MM.1S (cell line): ENCODE results near the gene TMED3.
A peak's percentile ranks its signal among the peaks of the same experiment; 100 is the strongest.

Source experiments
- DNase-seq: peaks from one replicate; pipeline ENCODE4 v3.0.0-alpha.2; 2015
- H2AFZ ChIP-seq: fragments of 300-600 bp; sonication (generic); 2 replicates; pipeline ENCODE4 v1.6.0; 2016; ENCODE audit warnings: antibody characterized with exemption, low read length
- H3F3A ChIP-seq: fragments of 300-600 bp; sonication (generic); 2 replicates; pipeline ENCODE4 v1.6.1; 2016; ENCODE audit warnings: mild to moderate bottlenecking, antibody characterized with exemption, low read length, moderate library complexity, mixed read lengths; ENCODE audit not compliant: insufficient read depth
- H3K27ac ChIP-seq: fragments of 300-600 bp; sonication (generic); 2 replicates; pipeline ENCODE4 v1.5.1; 2016; ENCODE audit warnings: mild to moderate bottlenecking, low read length
- H3K27me3 ChIP-seq: fragments of 300-600 bp; sonication (generic); replicated peaks from 2 replicates; pipeline ENCODE4 v1.6.0; 2016; ENCODE audit warnings: low read length; ENCODE audit not compliant: insufficient read depth
- H3K36me3 ChIP-seq: fragments of 300-600 bp; sonication (generic); replicated peaks from 2 replicates; pipeline ENCODE4 v1.6.1; 2016; ENCODE audit warnings: mild to moderate bottlenecking, low read length, mixed read lengths; ENCODE audit not compliant: insufficient read depth
- H3K4me1 ChIP-seq: fragments of 300-600 bp; sonication (generic); 2 replicates; pipeline ENCODE4 v1.6.1; 2016; ENCODE audit warnings: low read length, mixed read lengths
- H3K4me2 ChIP-seq: fragments of 300-600 bp; sonication (generic); 2 replicates; pipeline ENCODE4 v1.6.0; 2016; ENCODE audit warnings: low read depth, low read length
- H3K4me3 ChIP-seq: fragments of 300-600 bp; sonication (generic); 2 replicates; pipeline ENCODE4 v1.5.1; 2016; ENCODE audit warnings: low read length, mixed read lengths
- H3K79me2 ChIP-seq: fragments of 300-600 bp; sonication (generic); 2 replicates; pipeline ENCODE4 v1.6.1; 2016; ENCODE audit warnings: mixed run types, low read length, mixed read lengths
- H3K9ac ChIP-seq: fragments of 300-600 bp; sonication (generic); 2 replicates; pipeline ENCODE4 v1.6.1; 2016; ENCODE audit warnings: low read length, mixed read lengths
- H3K9me2 ChIP-seq: fragments of 300-600 bp; sonication (generic); replicated peaks from 2 replicates; pipeline ENCODE4 v1.6.1; 2016; ENCODE audit warnings: mild to moderate bottlenecking, low read length, mixed read lengths; ENCODE audit not compliant: insufficient read depth
- H3K9me3 ChIP-seq: fragments of 300-600 bp; sonication (generic); replicated peaks from 2 replicates; pipeline ENCODE4 v1.6.1; 2016; ENCODE audit warnings: mild to moderate bottlenecking, low read length, mixed read lengths; ENCODE audit not compliant: insufficient read depth
- H4K20me1 ChIP-seq: fragments of 300-600 bp; sonication (generic); 2 replicates; pipeline ENCODE4 v1.6.1; 2016; ENCODE audit warnings: mild to moderate bottlenecking, low read length, moderate library complexity, mixed read lengths; ENCODE audit not compliant: insufficient read depth
- CTCF ChIP-seq: fragments of 300-600 bp; sonication (generic); IDR thresholded peaks from 2 replicates; pipeline ENCODE4 v1.5.1; 2016; ENCODE audit warnings: antibody characterized with exemption, low read length, mixed read lengths
- EZH2 ChIP-seq: fragments of 300-600 bp; sonication (generic); optimal IDR thresholded peaks from 2 replicates; pipeline ENCODE3; 2017; ENCODE audit warnings: low read depth, mild to moderate bottlenecking, antibody characterized with exemption, low read length, mixed read lengths
- EZH2phosphoT487 ChIP-seq: fragments of 300-600 bp; sonication (generic); IDR thresholded peaks from 2 replicates; pipeline ENCODE4 v1.6.1; 2018; ENCODE audit warnings: antibody characterized with exemption, low read length

The TMED3 gene

DNA sequence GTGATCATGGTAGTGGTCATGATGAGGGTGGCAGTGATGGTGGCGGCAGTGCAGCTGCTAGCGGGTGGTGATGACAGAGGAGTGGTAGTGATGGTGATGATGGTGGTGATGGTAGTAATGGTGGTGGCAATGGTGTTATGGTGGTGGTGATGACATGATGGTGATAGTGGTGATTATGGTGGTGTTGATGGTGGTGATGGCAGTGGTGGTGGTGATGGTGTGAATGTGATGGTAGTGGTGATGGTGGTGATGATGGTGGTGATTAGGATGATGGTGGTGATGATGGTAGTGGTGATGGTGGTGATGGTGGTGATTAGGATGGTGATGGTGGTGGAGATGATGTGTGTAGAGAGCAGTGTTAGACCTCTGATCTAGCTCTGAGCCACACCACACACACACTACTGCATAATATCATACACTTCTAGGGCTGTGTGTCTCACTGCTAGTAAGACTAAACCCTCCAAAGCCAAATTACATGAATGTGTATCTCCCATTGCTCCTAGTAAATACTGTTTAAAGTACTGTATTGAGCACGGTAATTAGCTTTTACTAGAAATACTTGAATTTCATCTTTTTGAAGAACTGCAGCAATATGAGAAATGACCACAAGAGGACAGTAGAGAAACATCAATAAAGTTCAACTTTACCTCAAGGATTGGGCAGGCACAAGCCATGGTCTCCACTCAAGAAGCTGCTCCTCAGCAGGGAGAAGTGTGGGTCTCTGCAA is 28.8 kb downstream of the TMED3 start:
- peak; percentile 90 for TF ChIP-seq CTCF
- TF ChIP-seq EZH2 = no peak
- Histone ChIP-seq H3K27ac (no peak overlapping the region), H3K4me3 (no peak overlapping the region), H3K9me2 (no peaks in the 10 kb centered on the region), H3K9me3 (no peaks in the 10 kb centered on the region), H3F3A (no peaks in the 10 kb centered on the region), H3K27me3 (no peaks in the 10 kb centered on the region), H3K79me2 (no peaks in the 10 kb centered on the region), H2AFZ (no peak overlapping the region), H3K9ac (no peak overlapping the region), H3K4me1 (no peaks in the 10 kb centered on the region), H3K36me3 (no peaks in the 10 kb centered on the region), H4K20me1 (no peaks in the 10 kb centered on the region), H3K4me2 (no peak overlapping the region)
- DNase-seq = peak; percentile 22

DNA sequence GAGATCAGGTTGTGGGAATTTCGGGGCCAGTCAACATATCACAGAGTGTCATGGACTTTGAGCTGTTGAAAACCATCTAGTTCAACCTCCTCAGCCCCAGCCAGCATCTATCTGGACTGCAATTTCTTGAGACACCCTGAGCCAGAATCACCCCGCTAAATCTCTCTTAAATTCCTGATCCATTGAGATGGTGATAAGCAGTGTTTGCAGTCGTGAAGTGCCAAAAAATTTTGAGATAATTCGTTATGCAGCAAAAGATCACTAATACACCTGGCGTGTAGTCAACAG is 29.3 kb downstream of the TMED3 start:
- no peaks in the 10 kb centered on the region for H3K79me2 ChIP-seq
- no peaks in the 10 kb centered on the region for H3K9me3 ChIP-seq

DNA sequence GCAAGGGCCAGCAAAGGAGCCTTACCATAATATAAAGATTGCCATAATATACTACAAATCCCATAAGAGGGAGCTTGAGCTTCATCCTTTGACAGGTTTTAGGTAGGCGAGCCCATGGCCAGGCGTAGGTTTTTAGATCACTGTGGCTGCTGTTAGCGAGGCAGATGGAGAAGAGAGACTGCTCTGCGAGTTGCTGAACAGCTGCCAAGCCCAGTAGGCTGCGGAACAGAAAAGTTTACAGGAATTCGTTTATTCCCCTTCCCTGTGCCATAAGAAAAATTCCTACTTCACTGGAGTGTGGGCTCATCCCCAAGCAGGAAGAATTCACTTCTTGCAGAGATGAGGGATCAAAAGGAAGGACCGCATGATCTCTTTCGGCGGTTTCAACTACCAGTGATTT is 30.5 kb downstream of the TMED3 start:
- no peaks in the 10 kb centered on the region for H4K20me1 ChIP-seq
- DNase-seq = no peak
- H3K4me3 ChIP-seq = no peak overlapping the region
- H3K4me1 ChIP-seq = no peaks in the 10 kb centered on the region
- H2AFZ ChIP-seq = no peak overlapping the region
- H3K4me2 ChIP-seq = no peak overlapping the region
- H3K9ac ChIP-seq = no peak overlapping the region
- H3K27ac ChIP-seq = no peak overlapping the region
- H3K9me2 ChIP-seq = no peaks in the 10 kb centered on the region
- no peaks in the 10 kb centered on the region for H3K79me2 ChIP-seq
- TF ChIP-seq EZH2phosphoT487 (no peak), CTCF (no peak), EZH2 (no peak)
- H3K27me3 ChIP-seq = no peaks in the 10 kb centered on the region
- no peaks in the 10 kb centered on the region for H3F3A ChIP-seq
- no peaks in the 10 kb centered on the region for H3K36me3 ChIP-seq
- no peaks in the 10 kb centered on the region for H3K9me3 ChIP-seq

More for the DNA sequence above, 29.3 kb downstream of the TMED3 start:
- Histone ChIP-seq H3K36me3 (no peaks in the 10 kb centered on the region), H3F3A (no peaks in the 10 kb centered on the region), H3K27ac (no peak overlapping the region), H3K4me2 (no peak overlapping the region), H2AFZ (no peak overlapping the region), H3K4me1 (no peaks in the 10 kb centered on the region), H3K9me2 (no peaks in the 10 kb centered on the region), H3K9ac (no peak overlapping the region), H4K20me1 (no peaks in the 10 kb centered on the region), H3K27me3 (no peaks in the 10 kb centered on the region), H3K4me3 (no peak overlapping the region)
- TF ChIP-seq CTCF = no peak
- TF ChIP-seq EZH2 = no peak
- TF ChIP-seq EZH2phosphoT487 = no peak
- DNase-seq = no peak
